Right hindlimb (tissue), 1 donor: Measurements from ENCODE around the gene IL23R.

Experiments
- DNase-seq: peaks from one replicate; pipeline ENCODE4 v3.0.0-alpha.2; 2018

The IL23R gene

DNA sequence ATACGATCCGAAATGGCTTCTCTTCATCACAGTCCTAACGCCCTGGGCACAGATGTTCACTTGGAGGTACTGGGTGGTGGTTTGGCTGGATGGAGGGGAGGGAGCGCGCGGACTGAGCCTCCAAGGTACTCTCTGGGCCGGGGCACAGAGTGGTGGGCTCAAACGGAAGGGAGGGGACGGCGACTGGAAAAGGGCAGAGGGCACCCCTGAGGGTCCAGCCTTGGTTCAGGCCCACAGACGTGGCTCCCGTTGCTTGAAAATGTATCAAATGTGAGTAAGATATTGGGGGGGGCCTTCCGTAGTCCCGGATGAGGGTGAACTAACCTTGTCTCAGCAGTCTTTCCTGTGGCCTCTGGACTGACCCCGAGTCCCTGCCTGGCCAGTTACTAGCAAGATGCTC lies 141.9 kb downstream of the IL23R start:
- no peak for DNase-seq
